Measurements from ENCODE around the gene KANK2. TPM values are rescaled to one million over a fixed set of nuclear protein-coding genes. Genes with fewer than 3 reads are reported as not detected.

The KANK2 gene
- polyA plus RNA-seq, 1 donor from 2014 or later, result 0.25 TPM

GRCh38 chr19:11174336-11174735 lies 23.0 kb downstream of the KANK2 start:
- H3K9me2 ChIP-seq (ENCODE audit: insufficient read depth, low read length), result no peaks in the 10 kb centered on the region
- H3K9me3 ChIP-seq (ENCODE audit: low read length), result no peaks in the 10 kb centered on the region
- no peaks in the 10 kb centered on the region for H3F3A ChIP-seq (ENCODE audit: insufficient read depth, low read length, poor library complexity, severe bottlenecking)
- no peak overlapping the region for H3K27ac ChIP-seq (ENCODE audit: low read length)
- no peak overlapping the region for H3K9ac ChIP-seq (ENCODE audit: low read length)
- H3K4me2 ChIP-seq (ENCODE audit: low read length), result no peak overlapping the region
- TF ChIP-seq CTCF (IDR thresholded peaks at IDR 0.05; ENCODE audit: poor library complexity, severe bottlenecking) (no peak), TAF1 (IDR thresholded peaks at IDR 0.05; ENCODE audit: low read depth) (no peak), POLR2AphosphoS5 (IDR thresholded peaks at IDR 0.05) (no peak), MXI1 (conservative IDR thresholded peaks at IDR 0.05; ENCODE audit: poor library complexity, severe bottlenecking) (no peak), EP300 (conservative IDR thresholded peaks at IDR 0.05; ENCODE audit: poor library complexity, severe bottlenecking) (no peak), RAD21 (conservative IDR thresholded peaks at IDR 0.05) (no peak)
- TF ChIP-seq, protein P1, sequence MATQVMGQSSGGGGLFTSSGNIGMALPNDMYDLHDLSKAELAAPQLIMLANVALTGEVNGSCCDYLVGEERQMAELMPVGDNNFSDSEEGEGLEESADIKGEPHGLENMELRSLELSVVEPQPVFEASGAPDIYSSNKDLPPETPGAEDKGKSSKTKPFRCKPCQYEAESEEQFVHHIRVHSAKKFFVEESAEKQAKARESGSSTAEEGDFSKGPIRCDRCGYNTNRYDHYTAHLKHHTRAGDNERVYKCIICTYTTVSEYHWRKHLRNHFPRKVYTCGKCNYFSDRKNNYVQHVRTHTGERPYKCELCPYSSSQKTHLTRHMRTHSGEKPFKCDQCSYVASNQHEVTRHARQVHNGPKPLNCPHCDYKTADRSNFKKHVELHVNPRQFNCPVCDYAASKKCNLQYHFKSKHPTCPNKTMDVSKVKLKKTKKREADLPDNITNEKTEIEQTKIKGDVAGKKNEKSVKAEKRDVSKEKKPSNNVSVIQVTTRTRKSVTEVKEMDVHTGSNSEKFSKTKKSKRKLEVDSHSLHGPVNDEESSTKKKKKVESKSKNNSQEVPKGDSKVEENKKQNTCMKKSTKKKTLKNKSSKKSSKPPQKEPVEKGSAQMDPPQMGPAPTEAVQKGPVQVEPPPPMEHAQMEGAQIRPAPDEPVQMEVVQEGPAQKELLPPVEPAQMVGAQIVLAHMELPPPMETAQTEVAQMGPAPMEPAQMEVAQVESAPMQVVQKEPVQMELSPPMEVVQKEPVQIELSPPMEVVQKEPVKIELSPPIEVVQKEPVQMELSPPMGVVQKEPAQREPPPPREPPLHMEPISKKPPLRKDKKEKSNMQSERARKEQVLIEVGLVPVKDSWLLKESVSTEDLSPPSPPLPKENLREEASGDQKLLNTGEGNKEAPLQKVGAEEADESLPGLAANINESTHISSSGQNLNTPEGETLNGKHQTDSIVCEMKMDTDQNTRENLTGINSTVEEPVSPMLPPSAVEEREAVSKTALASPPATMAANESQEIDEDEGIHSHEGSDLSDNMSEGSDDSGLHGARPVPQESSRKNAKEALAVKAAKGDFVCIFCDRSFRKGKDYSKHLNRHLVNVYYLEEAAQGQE (IDR thresholded peaks at IDR 0.05; ENCODE audit: borderline replicate concordance), result no peak
- no peaks in the 10 kb centered on the region for H3K27me3 ChIP-seq (ENCODE audit: insufficient read depth, low read depth, low read length)
- no peaks in the 10 kb centered on the region for H3K79me2 ChIP-seq (replicated peaks; ENCODE audit: insufficient read depth, low read length)
- H2AFZ ChIP-seq (ENCODE audit: low read depth, low read length), result no peak overlapping the region
- H3K4me3 ChIP-seq (ENCODE audit: low read length), result no peak overlapping the region
- H4K20me1 ChIP-seq (ENCODE audit: insufficient read depth), result no peaks in the 10 kb centered on the region
- H3K36me3 ChIP-seq (ENCODE audit: insufficient read depth, low read length), result no peaks in the 10 kb centered on the region

GRCh38 chr19:11173516-11174155 lies 23.7 kb downstream of the KANK2 start:
- Histone ChIP-seq H3K27ac (ENCODE audit: low read length) (no peak overlapping the region), H2AFZ (ENCODE audit: low read depth, low read length) (no peak overlapping the region), H4K20me1 (ENCODE audit: insufficient read depth) (no peaks in the 10 kb centered on the region), H3F3A (ENCODE audit: insufficient read depth, low read length, poor library complexity, severe bottlenecking) (no peaks in the 10 kb centered on the region), H3K9ac (ENCODE audit: low read length) (no peak overlapping the region), H3K4me3 (ENCODE audit: low read length) (no peak overlapping the region), H3K9me3 (ENCODE audit: low read length) (no peaks in the 10 kb centered on the region), H3K27me3 (ENCODE audit: insufficient read depth, low read depth, low read length) (no peaks in the 10 kb centered on the region), H3K36me3 (ENCODE audit: insufficient read depth, low read length) (no peaks in the 10 kb centered on the region), H3K79me2 (replicated peaks; ENCODE audit: insufficient read depth, low read length) (no peaks in the 10 kb centered on the region), H3K4me2 (ENCODE audit: low read length) (no peak overlapping the region), H3K9me2 (ENCODE audit: insufficient read depth, low read length) (no peaks in the 10 kb centered on the region)
- TF ChIP-seq POLR2AphosphoS5 (IDR thresholded peaks at IDR 0.05) (no peak), EP300 (conservative IDR thresholded peaks at IDR 0.05; ENCODE audit: poor library complexity, severe bottlenecking) (no peak), CTCF (IDR thresholded peaks at IDR 0.05; ENCODE audit: poor library complexity, severe bottlenecking) (no peak), MXI1 (conservative IDR thresholded peaks at IDR 0.05; ENCODE audit: poor library complexity, severe bottlenecking) (no peak), EZH2 (IDR thresholded peaks at IDR 0.05; ENCODE audit: borderline replicate concordance, insufficient read depth, low read length, poor library complexity, severe bottlenecking) (no peak)
- TF ChIP-seq, protein P1 (IDR thresholded peaks at IDR 0.05; ENCODE audit: borderline replicate concordance), result no peak
